Body of pancreas (tissue), 4 donors: ENCODE data around the gene SLC6A1. TPM values are rescaled to one million over a fixed set of nuclear protein-coding genes. Genes with fewer than 3 reads are reported as not detected.

Experiments used
- ATAC-seq: fragments of 150-250 bp; one replicate; pipeline ENCODE4 v1.9.1; 2016
- DNase-seq, 4 donors: peaks; one replicate each; pipeline ENCODE4 v3.0.0-alpha.2; 2019
- H3K27ac ChIP-seq, 4 donors: fragments of 200-600 bp; sonication (generic); 1 replicate in 3 of 4; 2 replicates in 1 of 4; pipeline versions ENCODE4 v1.5.1 to v1.6.1; 2016 to 2019; ENCODE audit warnings: mild to moderate bottlenecking in 1 of 4, mixed read lengths in 1 of 4, moderate library complexity in 1 of 4
- H3K27me3 ChIP-seq, 2 donors: fragments of 200-600 bp; sonication (generic); one replicate each; pipeline ENCODE4 v1.6.0; 2016; ENCODE audit warnings: mild to moderate bottlenecking in 1 of 2
- H3K36me3 ChIP-seq, 2 donors: fragments of 200-600 bp; sonication (generic); replicated peaks in 1 of 2; 2 replicates each; pipeline ENCODE4 v1.5.1; 2016; ENCODE audit warnings: low read depth in 2 of 2; ENCODE audit not compliant: insufficient read depth in 1 of 2
- H3K4me1 ChIP-seq: fragments of 200-600 bp; sonication (generic); one replicate; pipeline ENCODE4 v1.6.0; 2016
- H3K4me3 ChIP-seq, 2 donors: fragments of 200-600 bp; sonication (generic); 1 replicate in 1 of 2; 2 replicates in 1 of 2; pipeline ENCODE4 v1.5.1; 2016 to 2019
- H3K9me3 ChIP-seq, 3 donors: fragments of 200-600 bp; sonication (generic); 1 replicate in 2 of 3; 2 replicates in 1 of 3; pipeline ENCODE4 v1.5.1; 2016
- POLR2A ChIP-seq, 3 donors: fragments of 450-650 bp; IDR thresholded peaks; one replicate each; pipeline ENCODE4 v1.6.1; 2016; ENCODE audit warnings: antibody characterized with exemption in 3 of 3, mild to moderate bottlenecking in 2 of 3
- WGBS, 2 donors: methylation state at CpG; one replicate each; pipeline ENCODE4 v1.1.5; 2017; 5-methylcytosine and 5-hydroxymethylcytosine counted together
- intact Hi-C: fragments of 100-400 bp; cut with DNase I; formaldehyde crosslinking; loops from one replicate; pipeline ENCODE4 v1.15.1; 2023
- total RNA-seq, 2 donors: library from RNA; depleted of rRNA; stranded (reverse); fragments of >200 nt; gene quantifications; one replicate each; pipeline ENCODE4 v1.1.0, GENCODE V29; 2016
- TF ChIP-seq, protein P1 (sequence below), 7 experiments: fragments of 450-650 bp in 4 of 7; fragments of 200-600 bp in 3 of 7; sonication (generic) in 3 of 7; IDR thresholded peaks; one replicate each; pipeline ENCODE4 v1.5.1; 2016 to 2019; ENCODE audit warnings: antibody characterized with exemption in 7 of 7

SLC6A1 gene
- total RNA-seq, 2 donors from 2014 or later, result 0.26 to 0.66 TPM

- TF ChIP-seq POLR2A (IDR thresholded peaks at IDR 0.05), result no peak
- TF ChIP-seq, protein P1, sequence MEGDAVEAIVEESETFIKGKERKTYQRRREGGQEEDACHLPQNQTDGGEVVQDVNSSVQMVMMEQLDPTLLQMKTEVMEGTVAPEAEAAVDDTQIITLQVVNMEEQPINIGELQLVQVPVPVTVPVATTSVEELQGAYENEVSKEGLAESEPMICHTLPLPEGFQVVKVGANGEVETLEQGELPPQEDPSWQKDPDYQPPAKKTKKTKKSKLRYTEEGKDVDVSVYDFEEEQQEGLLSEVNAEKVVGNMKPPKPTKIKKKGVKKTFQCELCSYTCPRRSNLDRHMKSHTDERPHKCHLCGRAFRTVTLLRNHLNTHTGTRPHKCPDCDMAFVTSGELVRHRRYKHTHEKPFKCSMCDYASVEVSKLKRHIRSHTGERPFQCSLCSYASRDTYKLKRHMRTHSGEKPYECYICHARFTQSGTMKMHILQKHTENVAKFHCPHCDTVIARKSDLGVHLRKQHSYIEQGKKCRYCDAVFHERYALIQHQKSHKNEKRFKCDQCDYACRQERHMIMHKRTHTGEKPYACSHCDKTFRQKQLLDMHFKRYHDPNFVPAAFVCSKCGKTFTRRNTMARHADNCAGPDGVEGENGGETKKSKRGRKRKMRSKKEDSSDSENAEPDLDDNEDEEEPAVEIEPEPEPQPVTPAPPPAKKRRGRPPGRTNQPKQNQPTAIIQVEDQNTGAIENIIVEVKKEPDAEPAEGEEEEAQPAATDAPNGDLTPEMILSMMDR (IDR thresholded peaks at IDR 0.05), result no peak
- Histone ChIP-seq H3K27me3 (no peaks in the 10 kb centered on the region), H3K9me3 (no peaks in the 10 kb centered on the region), H3K27ac (no peak overlapping the region), H3K36me3 (no peaks in the 10 kb centered on the region), H3K4me3 (no peak overlapping the region), H3K4me1 (no peaks in the 10 kb centered on the region)
- no peak for ATAC-seq
- intact Hi-C loops, result no loop called here
- DNase-seq, result no peak
- 30 to 37% methylated on average over 2 to 5 of the region's 5 CpGs for WGBS, 2 donors
These were observed 41.9 kb downstream of the SLC6A1 start for GRCh38 chr3:11034309-11034985.

GRCh38 chr3:11035757-11036505, 43.4 kb downstream of the SLC6A1 start:
- H3K9me3 ChIP-seq, result no peaks in the 10 kb centered on the region
- H3K27ac ChIP-seq, result no peak overlapping the region
- TF ChIP-seq, protein P1 (IDR thresholded peaks at IDR 0.05), result no peak
- TF ChIP-seq POLR2A (IDR thresholded peaks at IDR 0.05), result no peak
- intact Hi-C loops, result no loop called here
- no peaks in the 10 kb centered on the region for H3K4me1 ChIP-seq
- H3K27me3 ChIP-seq, result no peaks in the 10 kb centered on the region
- DNase-seq, result no peak
- H3K36me3 ChIP-seq, result no peaks in the 10 kb centered on the region
- WGBS, 2 donors, result 70 to 76% methylated on average over 19 of the region's 19 CpGs
- ATAC-seq, result no peak
- H3K4me3 ChIP-seq, result no peak overlapping the region

DNA sequence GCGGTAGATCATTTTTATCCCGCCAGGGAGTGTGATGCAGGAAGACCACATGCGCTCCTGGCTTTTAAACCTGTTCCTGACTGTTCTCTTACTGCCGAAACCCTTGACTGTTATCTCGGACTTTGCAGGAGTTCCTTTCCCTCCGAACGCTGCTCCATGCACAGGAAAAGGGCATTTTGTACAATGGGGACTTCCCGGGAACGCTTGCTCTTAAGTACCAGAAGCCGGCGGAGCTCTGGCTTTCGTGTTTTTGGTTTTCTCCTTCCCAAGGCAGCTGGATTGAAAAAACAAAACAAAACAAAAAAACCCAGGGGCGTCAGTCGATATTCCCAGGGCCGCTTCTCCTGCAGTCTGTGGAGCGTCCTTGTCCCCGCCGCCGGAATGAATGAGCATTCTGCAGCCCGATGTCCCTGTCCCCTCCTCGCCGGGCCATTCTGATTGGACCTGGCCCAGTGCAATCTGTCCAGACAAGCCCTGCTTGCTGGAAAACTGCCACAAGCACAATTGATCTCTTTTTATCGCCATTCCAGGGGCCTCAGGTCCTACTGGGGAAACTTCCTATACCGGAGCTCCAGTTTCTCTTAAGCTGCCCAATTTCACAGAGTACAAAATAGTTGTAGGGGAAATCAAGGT, 44.8 kb downstream of the SLC6A1 start:
- TF ChIP-seq, protein P1 (IDR thresholded peaks at IDR 0.05), result no peak
- TF ChIP-seq POLR2A (IDR thresholded peaks at IDR 0.05), result no peak
- no peaks in the 10 kb centered on the region for H3K4me1 ChIP-seq
- H3K27me3 ChIP-seq, result no peaks in the 10 kb centered on the region
- ATAC-seq, result no peak
- intact Hi-C loops, result no loop called here
- DNase-seq, result no peak
- 46 to 65% methylated on average over 24 of the region's 24 CpGs for WGBS, 2 donors
- H3K9me3 ChIP-seq, result no peaks in the 10 kb centered on the region
- no peak overlapping the region for H3K27ac ChIP-seq
- no peaks in the 10 kb centered on the region for H3K36me3 ChIP-seq
- H3K4me3 ChIP-seq, result no peak overlapping the region

DNA sequence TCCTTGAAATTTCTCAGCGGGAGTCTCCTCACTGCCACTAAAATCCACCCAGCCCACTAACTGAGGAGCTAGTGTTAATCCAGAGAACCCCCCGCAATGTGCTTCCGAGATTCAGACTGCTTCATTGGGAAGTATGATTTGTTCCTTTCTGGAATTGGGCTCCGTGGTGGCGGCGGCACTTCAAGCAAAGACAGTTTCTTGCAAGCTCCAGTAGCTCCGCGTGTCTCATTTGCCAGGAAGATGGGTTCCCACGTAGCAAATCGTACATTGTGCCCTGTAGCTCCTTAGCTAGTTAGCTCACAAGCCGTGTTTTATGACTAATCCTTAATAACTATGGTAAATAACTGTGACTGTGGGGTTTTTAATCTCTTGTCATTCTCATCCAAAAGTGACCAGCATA, 45.4 kb downstream of the SLC6A1 start:
- Histone ChIP-seq H3K27ac (no peak overlapping the region), H3K27me3 (no peaks in the 10 kb centered on the region), H3K36me3 (no peaks in the 10 kb centered on the region), H3K4me1 (no peaks in the 10 kb centered on the region), H3K4me3 (no peak overlapping the region), H3K9me3 (no peaks in the 10 kb centered on the region)
- 67 to 72% methylated on average over 11 of the region's 11 CpGs for WGBS, 2 donors
- TF ChIP-seq, protein P1 (IDR thresholded peaks at IDR 0.05), result no peak
- TF ChIP-seq POLR2A (IDR thresholded peaks at IDR 0.05), result no peak
- ATAC-seq (no peak), DNase-seq (no peak)
- intact Hi-C loops, result no loop called here
